ENCODE measurements around the gene CAGE1.

- TF ChIP-seq, protein P1, sequence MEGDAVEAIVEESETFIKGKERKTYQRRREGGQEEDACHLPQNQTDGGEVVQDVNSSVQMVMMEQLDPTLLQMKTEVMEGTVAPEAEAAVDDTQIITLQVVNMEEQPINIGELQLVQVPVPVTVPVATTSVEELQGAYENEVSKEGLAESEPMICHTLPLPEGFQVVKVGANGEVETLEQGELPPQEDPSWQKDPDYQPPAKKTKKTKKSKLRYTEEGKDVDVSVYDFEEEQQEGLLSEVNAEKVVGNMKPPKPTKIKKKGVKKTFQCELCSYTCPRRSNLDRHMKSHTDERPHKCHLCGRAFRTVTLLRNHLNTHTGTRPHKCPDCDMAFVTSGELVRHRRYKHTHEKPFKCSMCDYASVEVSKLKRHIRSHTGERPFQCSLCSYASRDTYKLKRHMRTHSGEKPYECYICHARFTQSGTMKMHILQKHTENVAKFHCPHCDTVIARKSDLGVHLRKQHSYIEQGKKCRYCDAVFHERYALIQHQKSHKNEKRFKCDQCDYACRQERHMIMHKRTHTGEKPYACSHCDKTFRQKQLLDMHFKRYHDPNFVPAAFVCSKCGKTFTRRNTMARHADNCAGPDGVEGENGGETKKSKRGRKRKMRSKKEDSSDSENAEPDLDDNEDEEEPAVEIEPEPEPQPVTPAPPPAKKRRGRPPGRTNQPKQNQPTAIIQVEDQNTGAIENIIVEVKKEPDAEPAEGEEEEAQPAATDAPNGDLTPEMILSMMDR (conservative IDR thresholded peaks at IDR 0.05; ENCODE audit: low read depth in 2 of 2) = no peak
- TF ChIP-seq, protein P2, sequence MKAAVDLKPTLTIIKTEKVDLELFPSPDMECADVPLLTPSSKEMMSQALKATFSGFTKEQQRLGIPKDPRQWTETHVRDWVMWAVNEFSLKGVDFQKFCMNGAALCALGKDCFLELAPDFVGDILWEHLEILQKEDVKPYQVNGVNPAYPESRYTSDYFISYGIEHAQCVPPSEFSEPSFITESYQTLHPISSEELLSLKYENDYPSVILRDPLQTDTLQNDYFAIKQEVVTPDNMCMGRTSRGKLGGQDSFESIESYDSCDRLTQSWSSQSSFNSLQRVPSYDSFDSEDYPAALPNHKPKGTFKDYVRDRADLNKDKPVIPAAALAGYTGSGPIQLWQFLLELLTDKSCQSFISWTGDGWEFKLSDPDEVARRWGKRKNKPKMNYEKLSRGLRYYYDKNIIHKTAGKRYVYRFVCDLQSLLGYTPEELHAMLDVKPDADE (IDR thresholded peaks at IDR 0.05) = no peak
- TF ChIP-seq EZH2 (IDR thresholded peaks at IDR 0.05; ENCODE audit: low read depth, unreplicated experiment) (no peak), REST (IDR thresholded peaks at IDR 0.05; ENCODE audit: unreplicated experiment) (no peak), EZH2phosphoT487 (IDR thresholded peaks at IDR 0.05; ENCODE audit: unreplicated experiment) (no peak), POLR2AphosphoS5 (IDR thresholded peaks at IDR 0.05; ENCODE audit: low read depth) (no peak), JUNB (IDR thresholded peaks at IDR 0.05; ENCODE audit: unreplicated experiment) (no peak), CREB1 (CRISPR knock-in tag; IDR thresholded peaks at IDR 0.05; ENCODE audit: low read depth) (no peak), NANOG (IDR thresholded peaks at IDR 0.05; ENCODE audit: borderline replicate concordance) (no peak), ZNF331 (CRISPR knock-in tag; IDR thresholded peaks at IDR 0.05; ENCODE audit: low read depth) (no peak), ZNF114 (CRISPR knock-in tag; IDR thresholded peaks at IDR 0.05) (no peak), STAT1 (IDR thresholded peaks at IDR 0.05; ENCODE audit: unreplicated experiment) (no peak)
Observed at GRCh38 chr6:7317538-7317937, 72.0 kb downstream of the CAGE1 start.
